Lower leg skin (tissue), 4 donors: ENCODE measurements around the gene UAP1. TPM values are rescaled to one million over a fixed set of nuclear protein-coding genes. Genes with fewer than 3 reads are reported as not detected.

Source experiments
- DNase-seq, 2 donors: peaks; one replicate each; pipeline ENCODE4 v3.0.0-alpha.2; 2019; ENCODE audit warnings: low spot score in 2 of 2
- H3K4me3 ChIP-seq: fragments of 200-600 bp; sonication (generic); 2 replicates; pipeline ENCODE4 v1.5.1; 2017; ENCODE audit warnings: mild to moderate bottlenecking, low read depth; ENCODE audit not compliant: poor library complexity, severe bottlenecking
- POLR2A ChIP-seq, 2 donors: fragments of 450-650 bp; IDR thresholded peaks; one replicate each; pipeline ENCODE4 v1.6.1; 2016 to 2017; ENCODE audit warnings: antibody characterized with exemption in 2 of 2, mild to moderate bottlenecking in 1 of 2, moderate library complexity in 1 of 2
- WGBS, 2 donors: methylation state at CpG; one replicate each; pipeline ENCODE4 v1.1.5; 2018; 5-methylcytosine and 5-hydroxymethylcytosine counted together
- intact Hi-C: fragments of 100-400 bp; cut with DNase I; formaldehyde crosslinking; loops from one replicate; pipeline ENCODE4 v1.15.0; 2023; ENCODE audit warnings: low total_unique reads
- total RNA-seq, 4 donors: library from RNA; depleted of rRNA; stranded (reverse); fragments of >200 nt; gene quantifications; one replicate each; pipeline ENCODE4 v1.1.0, GENCODE V29; 2016
- TF ChIP-seq, protein P1 (sequence below), 3 donors: fragments of 450-650 bp; IDR thresholded peaks; one replicate each; pipeline ENCODE4 v1.5.1; 2016; ENCODE audit warnings: antibody characterized with exemption in 3 of 3, mild to moderate bottlenecking in 3 of 3, moderate library complexity in 2 of 3

UAP1 gene
- total RNA-seq, 4 donors from 2014 or later = 29.6 to 40.0 (median 31.3) TPM

DNA sequence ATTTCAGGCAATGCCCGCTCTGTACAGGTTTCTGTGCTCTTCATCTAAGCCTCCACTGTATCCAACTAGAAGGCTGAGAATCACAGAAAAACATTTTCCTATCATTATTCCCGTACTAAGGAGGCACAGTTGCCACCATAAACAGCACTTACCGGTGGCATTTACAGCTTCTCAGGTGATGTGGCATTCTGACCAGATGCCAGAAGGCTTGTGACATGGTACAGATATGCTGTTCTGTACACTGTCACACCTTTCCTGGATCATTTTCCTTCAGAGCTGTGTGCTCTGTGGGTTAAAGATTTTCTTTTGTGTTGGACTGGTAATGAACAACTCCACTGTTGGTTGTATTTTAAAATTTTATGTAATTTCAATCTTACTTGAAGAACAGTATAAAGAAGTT, 4.0 kb upstream of the UAP1 start:
- no peak for DNase-seq
- WGBS, 2 donors = 79 to 85% methylated on average over 3 of the region's 3 CpGs
- H3K4me3 ChIP-seq = no peak overlapping the region
- TF ChIP-seq POLR2A (IDR thresholded peaks at IDR 0.05) = no peak
- TF ChIP-seq, protein P1, sequence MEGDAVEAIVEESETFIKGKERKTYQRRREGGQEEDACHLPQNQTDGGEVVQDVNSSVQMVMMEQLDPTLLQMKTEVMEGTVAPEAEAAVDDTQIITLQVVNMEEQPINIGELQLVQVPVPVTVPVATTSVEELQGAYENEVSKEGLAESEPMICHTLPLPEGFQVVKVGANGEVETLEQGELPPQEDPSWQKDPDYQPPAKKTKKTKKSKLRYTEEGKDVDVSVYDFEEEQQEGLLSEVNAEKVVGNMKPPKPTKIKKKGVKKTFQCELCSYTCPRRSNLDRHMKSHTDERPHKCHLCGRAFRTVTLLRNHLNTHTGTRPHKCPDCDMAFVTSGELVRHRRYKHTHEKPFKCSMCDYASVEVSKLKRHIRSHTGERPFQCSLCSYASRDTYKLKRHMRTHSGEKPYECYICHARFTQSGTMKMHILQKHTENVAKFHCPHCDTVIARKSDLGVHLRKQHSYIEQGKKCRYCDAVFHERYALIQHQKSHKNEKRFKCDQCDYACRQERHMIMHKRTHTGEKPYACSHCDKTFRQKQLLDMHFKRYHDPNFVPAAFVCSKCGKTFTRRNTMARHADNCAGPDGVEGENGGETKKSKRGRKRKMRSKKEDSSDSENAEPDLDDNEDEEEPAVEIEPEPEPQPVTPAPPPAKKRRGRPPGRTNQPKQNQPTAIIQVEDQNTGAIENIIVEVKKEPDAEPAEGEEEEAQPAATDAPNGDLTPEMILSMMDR (IDR thresholded peaks at IDR 0.05) = no peak
- intact Hi-C loops = no loop called here

GRCh38 chr1:162560303-162561036, 1.1 kb upstream of the UAP1 start:
- intact Hi-C loops = no loop called here
- peak overlapping the region; percentile 16 for H3K4me3 ChIP-seq
- TF ChIP-seq POLR2A (IDR thresholded peaks at IDR 0.05) = no peak
- TF ChIP-seq, protein P1 (IDR thresholded peaks at IDR 0.05) = no peak
- no peak for DNase-seq
- 35 to 38% methylated on average over 9 of the region's 9 CpGs for WGBS, 2 donors

- 0 to 1% methylated on average over 24 to 45 of the region's 53 CpGs for WGBS, 2 donors
- peak overlapping the region; percentile 64 for H3K4me3 ChIP-seq
- intact Hi-C loops = no loop called here
- TF ChIP-seq, protein P1 (IDR thresholded peaks at IDR 0.05) = no peak
- TF ChIP-seq POLR2A (IDR thresholded peaks at IDR 0.05) = peak in 1 of 2 donors; percentile 78
- peak; percentile 98 to 100 for DNase-seq
Observed at GRCh38 chr1:162561037-162561615, 396 bp upstream of the UAP1 start.

DNA sequence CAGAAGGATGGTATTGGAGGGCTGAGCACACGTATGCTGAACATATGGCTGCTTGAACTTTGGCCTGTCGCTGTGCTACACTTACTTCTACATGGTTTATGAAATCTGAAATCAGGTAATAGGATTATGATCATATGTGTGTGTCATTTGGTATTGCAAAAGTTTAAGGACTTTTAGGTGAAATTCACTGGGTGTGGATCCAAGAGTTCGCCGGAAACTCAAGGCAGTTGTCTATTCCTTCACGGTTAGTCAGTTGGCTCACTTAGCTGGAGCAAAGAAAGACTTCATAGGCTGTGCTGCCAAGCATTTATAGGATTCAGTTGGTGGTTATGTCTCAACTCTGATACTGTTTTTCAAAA, 927 bp downstream of the UAP1 start:
- 21 to 22% methylated on average over 5 of the region's 5 CpGs for WGBS, 2 donors
- H3K4me3 ChIP-seq = peak overlapping the region; percentile 64
- intact Hi-C loops = no loop called here
- DNase-seq = peak in 1 of 2 donors; percentile 47
- no peak for TF ChIP-seq POLR2A (IDR thresholded peaks at IDR 0.05)
- TF ChIP-seq, protein P1 (IDR thresholded peaks at IDR 0.05) = no peak

GRCh38 chr1:162564762-162565218, 3.3 kb downstream of the UAP1 start:
- TF ChIP-seq, protein P1 (IDR thresholded peaks at IDR 0.05) = no peak
- no peak for TF ChIP-seq POLR2A (IDR thresholded peaks at IDR 0.05)
- 75 to 82% methylated on average over 5 of the region's 5 CpGs for WGBS, 2 donors
- DNase-seq = no peak
- H3K4me3 ChIP-seq = no peak overlapping the region
- intact Hi-C loops = no loop called here
